Nephron (organoid): ENCODE results near the gene ZBTB12.
"Not testable (repeated sequence)": the region's sequence is repeated elsewhere in the genome, so short reads cannot be mapped to it uniquely, and the experiment has no call there.

Experiments
- H3K27ac Mint-ChIP-seq, 3 experiments: 2 replicates each; pipeline ENCODE4 v1.8.0; 2020; ENCODE audit warnings: mixed read lengths in 3 of 3, mild to moderate bottlenecking in 2 of 3, moderate library complexity in 1 of 3
- H3K27me3 Mint-ChIP-seq: 2 replicates; pipeline ENCODE4 v1.8.0; 2021; ENCODE audit warnings: low read depth, mild to moderate bottlenecking, moderate library complexity, mixed read lengths
- H3K36me3 Mint-ChIP-seq: 2 replicates; pipeline ENCODE4 v1.8.0; 2020; ENCODE audit warnings: low read depth, mixed read lengths
- H3K4me1 Mint-ChIP-seq: 2 replicates; pipeline ENCODE4 v1.8.0; 2020; ENCODE audit warnings: mixed read lengths
- H3K4me3 Mint-ChIP-seq, 3 experiments: 2 replicates each; pipeline ENCODE4 v1.8.0; 2020; ENCODE audit warnings: mild to moderate bottlenecking in 3 of 3, mixed read lengths in 3 of 3, moderate library complexity in 2 of 3
- H3K9me3 Mint-ChIP-seq: 2 replicates; pipeline ENCODE4 v1.8.0; 2020; ENCODE audit warnings: mixed read lengths
- TF ChIP-seq, protein P1 (sequence below), 3 experiments: fragments of 200-600 bp; sonication (generic); IDR thresholded peaks; one replicate each; pipeline ENCODE4 v1.5.0; 2021; ENCODE audit warnings: antibody characterized with exemption in 3 of 3; ENCODE audit not compliant: unreplicated experiment in 3 of 3

The ZBTB12 gene

DNA sequence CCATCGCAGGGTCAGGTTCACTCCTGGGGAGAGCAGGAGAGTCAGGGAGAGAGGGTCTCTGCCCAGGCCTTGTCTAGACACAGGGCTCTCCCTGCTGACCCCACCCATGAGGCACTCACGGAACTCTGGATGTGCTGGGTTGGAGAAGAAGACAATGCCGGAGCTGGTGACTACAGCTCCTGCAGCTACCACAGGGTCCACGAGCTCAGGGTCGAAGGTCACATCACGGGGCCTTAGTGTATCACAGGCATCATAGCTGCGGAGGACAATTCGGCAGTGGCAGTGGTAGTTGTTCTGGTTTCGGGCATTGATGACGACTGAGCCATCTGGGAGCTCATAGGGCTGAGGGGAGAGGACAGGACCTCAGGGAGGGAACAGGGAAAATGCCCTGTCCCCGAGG, 42.0 kb downstream of the ZBTB12 start:
- peaks cover 11% of the 10 kb centered on the region for H3K4me1 Mint-ChIP-seq
- no peaks in the 10 kb centered on the region for H3K27me3 Mint-ChIP-seq
- H3K4me3 Mint-ChIP-seq: peak overlapping the region; percentile 59 to 82 (median 65)
- H3K36me3 Mint-ChIP-seq: peaks cover 40% of the 10 kb centered on the region
- H3K9me3 Mint-ChIP-seq: no peaks in the 10 kb centered on the region
- TF ChIP-seq, protein P1, sequence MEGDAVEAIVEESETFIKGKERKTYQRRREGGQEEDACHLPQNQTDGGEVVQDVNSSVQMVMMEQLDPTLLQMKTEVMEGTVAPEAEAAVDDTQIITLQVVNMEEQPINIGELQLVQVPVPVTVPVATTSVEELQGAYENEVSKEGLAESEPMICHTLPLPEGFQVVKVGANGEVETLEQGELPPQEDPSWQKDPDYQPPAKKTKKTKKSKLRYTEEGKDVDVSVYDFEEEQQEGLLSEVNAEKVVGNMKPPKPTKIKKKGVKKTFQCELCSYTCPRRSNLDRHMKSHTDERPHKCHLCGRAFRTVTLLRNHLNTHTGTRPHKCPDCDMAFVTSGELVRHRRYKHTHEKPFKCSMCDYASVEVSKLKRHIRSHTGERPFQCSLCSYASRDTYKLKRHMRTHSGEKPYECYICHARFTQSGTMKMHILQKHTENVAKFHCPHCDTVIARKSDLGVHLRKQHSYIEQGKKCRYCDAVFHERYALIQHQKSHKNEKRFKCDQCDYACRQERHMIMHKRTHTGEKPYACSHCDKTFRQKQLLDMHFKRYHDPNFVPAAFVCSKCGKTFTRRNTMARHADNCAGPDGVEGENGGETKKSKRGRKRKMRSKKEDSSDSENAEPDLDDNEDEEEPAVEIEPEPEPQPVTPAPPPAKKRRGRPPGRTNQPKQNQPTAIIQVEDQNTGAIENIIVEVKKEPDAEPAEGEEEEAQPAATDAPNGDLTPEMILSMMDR (IDR thresholded peaks at IDR 0.05; ENCODE audit: unreplicated experiment in 3 of 3): no peak
- H3K27ac Mint-ChIP-seq: no peak overlapping the region

DNA sequence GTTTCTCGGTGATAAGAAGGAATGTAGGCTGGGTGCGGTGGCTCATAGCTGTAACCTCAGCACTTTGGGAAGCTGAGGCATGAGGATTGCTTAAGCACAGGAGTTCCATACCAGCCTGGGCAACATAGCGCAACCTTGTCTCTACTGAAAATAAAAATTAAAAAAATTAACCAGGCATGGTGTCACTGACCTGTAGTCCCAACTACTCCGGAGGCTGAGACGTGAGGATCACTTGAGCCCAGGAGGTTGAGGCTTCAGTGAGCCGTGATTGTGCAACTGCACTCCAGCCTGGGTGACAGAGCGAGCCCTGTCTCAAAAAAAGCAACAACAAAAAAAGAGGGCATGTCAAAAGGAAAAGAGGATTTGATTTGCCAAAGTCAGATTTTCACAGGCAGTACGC, 43.2 kb downstream of the ZBTB12 start:
- Mint-ChIP-seq H3K27me3 (no peaks in the 10 kb centered on the region), H3K36me3 (peaks cover 40% of the 10 kb centered on the region), H3K4me3 (no peak overlapping the region), H3K27ac (no peak overlapping the region), H3K4me1 (peaks cover 6% of the 10 kb centered on the region), H3K9me3 (no peaks in the 10 kb centered on the region)
- TF ChIP-seq, protein P1 (IDR thresholded peaks at IDR 0.05; ENCODE audit: unreplicated experiment in 3 of 3): no peak

DNA sequence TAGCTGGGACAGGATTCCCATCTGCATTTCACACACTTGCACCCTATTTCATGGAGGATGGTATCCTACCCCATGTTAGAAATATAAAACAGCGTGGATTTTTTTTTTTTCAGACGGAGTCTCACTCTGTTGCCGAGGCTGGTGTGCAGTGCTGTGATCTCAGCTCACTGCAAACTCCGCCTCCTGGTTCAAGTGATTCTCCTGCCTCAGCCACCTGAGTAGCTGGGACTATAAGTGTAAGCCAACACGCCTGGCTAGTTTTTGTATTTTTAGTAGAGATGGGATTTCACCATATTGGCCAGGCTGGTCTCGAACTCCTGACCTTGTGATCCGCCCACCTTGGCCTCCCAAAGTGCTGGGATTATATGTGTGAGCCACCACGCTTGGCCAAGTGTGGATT, 44.1 kb downstream of the ZBTB12 start:
- not testable (repeated sequence) for H3K9me3 Mint-ChIP-seq, H3K4me1 Mint-ChIP-seq, H3K4me3 Mint-ChIP-seq, H3K27me3 Mint-ChIP-seq, H3K27ac Mint-ChIP-seq
- peaks cover 42% of the 10 kb centered on the region for H3K36me3 Mint-ChIP-seq

DNA sequence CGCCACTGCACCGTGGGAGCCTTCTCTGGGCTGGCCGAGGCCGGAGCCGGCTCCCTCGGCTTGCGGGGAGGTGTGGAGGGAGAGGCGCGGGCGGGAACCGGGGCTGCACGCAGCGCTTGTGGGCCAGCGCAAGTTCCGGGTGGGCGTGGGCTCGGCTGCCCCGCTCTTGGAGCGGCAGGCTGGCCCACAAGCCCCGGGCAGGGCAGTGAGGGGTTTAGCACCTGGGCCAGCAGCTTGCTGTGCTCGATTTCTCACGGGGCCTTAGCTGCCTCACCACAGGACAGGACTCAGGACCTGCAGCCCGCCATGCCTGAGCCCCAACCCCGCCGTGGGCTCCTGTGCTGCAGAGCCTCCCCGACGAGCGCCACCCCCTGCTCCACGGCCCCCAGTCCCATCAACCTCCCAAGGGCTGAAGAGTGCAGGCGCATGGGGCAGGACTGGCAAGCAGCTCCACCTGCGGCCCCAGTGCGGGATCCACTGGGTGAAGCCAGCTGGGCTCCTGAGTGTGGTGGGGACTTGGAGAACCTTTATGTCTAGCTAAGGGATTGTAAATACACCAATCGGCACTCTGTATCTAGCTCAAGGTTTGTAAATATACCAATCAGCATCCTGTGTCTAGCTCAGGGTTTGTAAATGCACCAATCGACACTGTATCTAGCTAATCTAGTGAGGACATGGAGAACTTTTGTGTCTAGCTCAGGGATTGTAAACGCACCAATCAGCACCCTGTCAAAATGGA, 49.7 kb downstream of the ZBTB12 start:
- H3K27ac Mint-ChIP-seq: peak overlapping the region in 2 of 3 experiments; percentile 55 to 86
- not testable (repeated sequence) for H3K9me3 Mint-ChIP-seq, H3K4me1 Mint-ChIP-seq, H3K27me3 Mint-ChIP-seq, H3K4me3 Mint-ChIP-seq
- peaks cover 27% of the 10 kb centered on the region for H3K36me3 Mint-ChIP-seq

DNA sequence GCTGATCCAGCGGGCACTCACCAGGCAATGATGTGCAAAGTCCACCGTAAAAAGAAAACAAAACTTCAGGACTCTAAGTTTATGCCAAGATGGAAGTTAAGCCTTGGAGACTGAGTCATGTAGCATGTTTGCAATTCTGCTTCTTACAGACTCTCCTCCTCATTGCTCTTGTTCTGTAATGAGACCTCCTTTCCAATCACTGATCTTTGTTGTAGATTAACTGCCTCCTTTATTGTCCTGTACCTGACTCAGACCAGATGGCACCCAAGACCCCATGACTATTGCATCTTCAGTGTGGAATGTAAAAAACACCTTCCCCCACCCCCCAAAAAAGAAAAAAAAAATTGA, 50.4 kb downstream of the ZBTB12 start:
- TF ChIP-seq, protein P1 (IDR thresholded peaks at IDR 0.05; ENCODE audit: unreplicated experiment in 3 of 3): no peak
- peaks cover 7% of the 10 kb centered on the region for H3K9me3 Mint-ChIP-seq
- H3K27me3 Mint-ChIP-seq: no peaks in the 10 kb centered on the region
- no peaks in the 10 kb centered on the region for H3K4me1 Mint-ChIP-seq
- H3K4me3 Mint-ChIP-seq: no peak overlapping the region
- peaks cover 21% of the 10 kb centered on the region for H3K36me3 Mint-ChIP-seq
- H3K27ac Mint-ChIP-seq: peak overlapping the region; percentile 55 to 86 (median 70)

DNA sequence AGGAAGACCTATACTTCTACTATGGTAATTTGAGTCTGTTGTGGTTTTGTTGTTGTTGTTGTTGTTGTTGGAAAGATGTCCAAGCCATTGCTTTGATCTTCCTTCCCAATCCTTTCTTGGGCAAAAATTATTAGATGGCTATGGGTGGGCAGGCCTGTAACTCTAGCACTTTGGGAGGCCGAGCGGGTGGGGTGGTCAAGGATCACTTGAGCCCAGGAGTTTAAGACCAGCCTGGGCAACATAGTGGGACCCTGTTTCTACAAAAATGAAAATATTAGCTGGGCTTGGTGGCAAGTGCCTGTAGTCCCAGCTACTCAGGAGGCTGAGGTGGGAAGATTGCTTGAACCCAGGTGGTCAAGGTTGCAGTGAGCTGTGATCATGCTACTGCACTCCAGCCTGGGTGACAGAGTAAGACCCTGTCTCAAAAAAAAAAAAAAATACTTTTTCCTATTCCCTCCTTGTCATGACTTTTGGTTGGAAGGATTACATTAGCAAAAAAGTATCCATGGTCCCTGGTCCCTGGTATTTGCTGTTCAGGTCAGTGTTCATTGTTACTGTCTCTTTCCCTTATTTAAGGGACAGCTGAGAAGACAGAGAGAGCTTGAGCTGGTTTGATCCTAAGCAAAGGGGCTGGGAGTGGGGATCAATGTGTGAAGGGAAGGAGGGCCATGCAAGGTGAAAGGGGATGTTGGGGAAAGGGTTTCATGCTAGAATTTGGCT, 51.0 kb downstream of the ZBTB12 start:
- Mint-ChIP-seq H3K4me3 (no peak overlapping the region), H3K9me3 (peaks cover 7% of the 10 kb centered on the region), H3K27ac (peak overlapping the region; percentile 55 to 86 (median 70)), H3K36me3 (peaks cover 19% of the 10 kb centered on the region), H3K4me1 (no peaks in the 10 kb centered on the region), H3K27me3 (no peaks in the 10 kb centered on the region)
- TF ChIP-seq, protein P1 (IDR thresholded peaks at IDR 0.05; ENCODE audit: unreplicated experiment in 3 of 3): no peak
